ENCODE results near the gene LAMA4.
A peak's percentile ranks its signal among the peaks of the same experiment; 100 is the strongest.

Gene LAMA4

GRCh38 chr6:112218563-112218962 is 35.8 kb downstream of the LAMA4 start:
- peaks cover 0 to 62% (median 28%) of the 10 kb centered on the region in 4 donors for H3K4me1 ChIP-seq
- no peaks in the 10 kb centered on the region for H3K27me3 ChIP-seq
- peaks cover 0 to 6% (median 0%) of the 10 kb centered on the region in 3 donors for H3K36me3 ChIP-seq
- H3K27ac ChIP-seq: peak overlapping the region in 1 of 2 donors; percentile 34
- intact Hi-C loops (cut with DNase I; ENCODE audit: low total_unique reads): no loop called here
- no peak for DNase-seq
- no peaks in the 10 kb centered on the region for H3K9me3 ChIP-seq
- no peak overlapping the region for H3K4me3 ChIP-seq
- TF ChIP-seq CTCF (IDR thresholded peaks at IDR 0.05): no peak

- no peaks in the 10 kb centered on the region for H3K27me3 ChIP-seq
- DNase-seq: no peak
- no peak for TF ChIP-seq CTCF (IDR thresholded peaks at IDR 0.05)
- no peaks in the 10 kb centered on the region for H3K9me3 ChIP-seq
- peaks cover 0 to 6% (median 0%) of the 10 kb centered on the region in 3 donors for H3K36me3 ChIP-seq
- intact Hi-C loops (cut with DNase I; ENCODE audit: low total_unique reads): no loop called here
- H3K4me1 ChIP-seq: peaks cover 0 to 47% (median 13%) of the 10 kb centered on the region in 4 donors
- no peak overlapping the region for H3K4me3 ChIP-seq
- peak overlapping the region in 1 of 2 donors; percentile 37 for H3K27ac ChIP-seq
Measured at GRCh38 chr6:112216662-112217551, 37.5 kb downstream of the LAMA4 start.

- no peak for DNase-seq
- intact Hi-C loops (cut with DNase I; ENCODE audit: low total_unique reads): no loop called here
- H3K9me3 ChIP-seq: no peaks in the 10 kb centered on the region
- H3K27ac ChIP-seq: no peak overlapping the region
- H3K4me1 ChIP-seq: peaks cover 0 to 35% (median 7%) of the 10 kb centered on the region in 4 donors
- no peaks in the 10 kb centered on the region for H3K27me3 ChIP-seq
- TF ChIP-seq CTCF (IDR thresholded peaks at IDR 0.05): no peak
- peaks cover 0 to 6% (median 0%) of the 10 kb centered on the region in 3 donors for H3K36me3 ChIP-seq
- no peak overlapping the region for H3K4me3 ChIP-seq
Measured at GRCh38 chr6:112215488-112216284, 38.7 kb downstream of the LAMA4 start.

- Histone ChIP-seq H3K4me3 (no peak overlapping the region), H3K36me3 (peaks cover 0 to 6% (median 0%) of the 10 kb centered on the region in 3 donors), H3K4me1 (peaks cover 0 to 34% (median 7%) of the 10 kb centered on the region in 4 donors), H3K27me3 (no peaks in the 10 kb centered on the region), H3K9me3 (no peaks in the 10 kb centered on the region), H3K27ac (no peak overlapping the region)
- intact Hi-C loops (cut with DNase I; ENCODE audit: low total_unique reads): no loop called here
- DNase-seq: no peak
- no peak for TF ChIP-seq CTCF (IDR thresholded peaks at IDR 0.05)
Measured at GRCh38 chr6:112214739-112215269, 39.6 kb downstream of the LAMA4 start.

DNA sequence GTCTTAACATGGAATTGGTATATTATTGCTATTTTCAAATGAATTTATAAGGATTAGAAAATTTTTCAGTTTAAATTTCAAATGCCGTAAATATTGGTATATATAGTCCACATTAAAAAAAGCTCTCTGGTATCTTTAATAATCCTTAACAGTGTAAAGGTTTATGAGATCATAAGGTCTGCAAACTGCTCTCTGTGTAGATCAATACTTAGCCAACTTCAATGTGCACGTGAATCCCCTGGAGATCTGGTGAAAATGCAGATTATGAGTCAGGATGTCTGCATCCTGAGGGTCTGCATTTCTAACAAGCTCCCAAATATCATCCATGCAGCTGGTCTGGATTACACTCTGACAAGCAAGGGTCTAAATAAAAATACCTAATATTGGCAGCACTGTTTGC is 43.5 kb downstream of the LAMA4 start:
- no peak overlapping the region for H3K27ac ChIP-seq
- H3K9me3 ChIP-seq: no peaks in the 10 kb centered on the region
- TF ChIP-seq CTCF (IDR thresholded peaks at IDR 0.05): no peak
- H3K4me3 ChIP-seq: no peak overlapping the region
- intact Hi-C loops (cut with DNase I; ENCODE audit: low total_unique reads): no loop called here
- no peaks in the 10 kb centered on the region for H3K27me3 ChIP-seq
- peaks cover 0 to 12% (median under 1%) of the 10 kb centered on the region in 4 donors for H3K4me1 ChIP-seq
- peaks cover 0 to 17% (median 6%) of the 10 kb centered on the region in 3 donors for H3K36me3 ChIP-seq
- no peak for DNase-seq
